Measurements from ENCODE around the gene SLC11A1.

- TF ChIP-seq CTCF (conservative IDR thresholded peaks at IDR 0.05; ENCODE audit: low read depth, low read length) (no peak), EZH2 (IDR thresholded peaks at IDR 0.05; ENCODE audit: low read length, unreplicated experiment) (no peak)
These were observed 23.7 kb downstream of the SLC11A1 start for GRCh38 chr2:218405746-218406208.

All from PC-3 (cell line).